HepG2 (cell line): ENCODE results near the gene EIF3A. TPM values are rescaled to one million over a fixed set of nuclear protein-coding genes. Genes with fewer than 3 reads are reported as not detected.

ENCODE experiments used
- CC2D1A ChIP-seq: sonication (generic); formaldehyde crosslinking; IDR thresholded peaks from 2 replicates; pipeline ENCODE4 v1.8.1; 2023; ENCODE audit warnings: mild to moderate bottlenecking, missing genetic modification reagents
- DPF2 ChIP-seq: sonication (generic); formaldehyde crosslinking; IDR thresholded peaks from 2 replicates; pipeline ENCODE4 v1.4.0; 2020; ENCODE audit warnings: mild to moderate bottlenecking, low read depth, missing genetic modification reagents, borderline replicate concordance
- HOMEZ ChIP-seq: IDR thresholded peaks from 2 replicates; pipeline ENCODE4 v1.6.1; 2016; ENCODE audit warnings: low read depth
- NFIB ChIP-seq: sonication (generic); formaldehyde crosslinking; IDR thresholded peaks from 2 replicates; pipeline ENCODE4 v1.9.0; 2021; ENCODE audit warnings: missing genetic modification reagents, mild to moderate bottlenecking, borderline replicate concordance
- RAD51 ChIP-seq: fragments of 450-650 bp; IDR thresholded peaks from 2 replicates; pipeline ENCODE4 v1.6.1; 2016; ENCODE audit warnings: borderline replicate concordance
- REPIN1 ChIP-seq: sonication (generic); formaldehyde crosslinking; IDR thresholded peaks from 2 replicates; pipeline ENCODE4 v1.8.0; 2022; ENCODE audit warnings: missing genetic modification reagents, low read depth, mild to moderate bottlenecking, borderline replicate concordance
- SATB2 ChIP-seq: sonication (generic); formaldehyde crosslinking; IDR thresholded peaks from 2 replicates; pipeline ENCODE4 v1.5.0; 2020; ENCODE audit warnings: missing genetic modification reagents
- U2AF2 ChIP-seq: fragments of 200-400 bp; formaldehyde crosslinking; IDR thresholded peaks from 2 replicates; pipeline ENCODE4 v1.6.1; 2017; ENCODE audit warnings: low read depth, mild to moderate bottlenecking, low read length
- ZFP41 ChIP-seq: sonication (generic); formaldehyde crosslinking; IDR thresholded peaks from 2 replicates; pipeline ENCODE4 v1.4.0; 2020; ENCODE audit warnings: mild to moderate bottlenecking, missing genetic modification reagents, borderline replicate concordance
- ZKSCAN8 ChIP-seq: IDR thresholded peaks from 2 replicates; pipeline ENCODE4 v1.6.1; 2016; ENCODE audit warnings: borderline replicate concordance, missing genetic modification reagents, missing compliant biosample characterization
- ZNF143 ChIP-seq: sonication (generic); formaldehyde crosslinking; IDR thresholded peaks from 2 replicates; pipeline ENCODE4 v1.4.0; 2020; ENCODE audit warnings: missing genetic modification reagents
- ZNF335 ChIP-seq: sonication (generic); formaldehyde crosslinking; IDR thresholded peaks from 2 replicates; pipeline ENCODE4 v1.4.0; 2020; ENCODE audit warnings: missing genetic modification reagents
- ZNF446 ChIP-seq: sonication (generic); formaldehyde crosslinking; IDR thresholded peaks from 2 replicates; pipeline ENCODE4 v1.5.0; 2020; ENCODE audit warnings: mild to moderate bottlenecking, missing genetic modification reagents
- ZNF629 ChIP-seq: sonication (generic); formaldehyde crosslinking; conservative IDR thresholded peaks from 2 replicates; pipeline ENCODE4 v1.5.0; 2020; ENCODE audit warnings: missing genetic modification reagents
- ZNF781 ChIP-seq: sonication (generic); formaldehyde crosslinking; IDR thresholded peaks from 2 replicates; pipeline ENCODE4 v1.5.1; 2020; ENCODE audit warnings: borderline replicate concordance, mild to moderate bottlenecking, missing genetic modification reagents; ENCODE audit errors: not compliant biosample characterization
- ZNF878 ChIP-seq: sonication (generic); formaldehyde crosslinking; IDR thresholded peaks from 2 replicates; pipeline ENCODE4 v1.8.1; 2023; ENCODE audit warnings: mild to moderate bottlenecking, missing genetic modification reagents, moderate library complexity
- polyA plus RNA-seq, 8 experiments: library from polyadenylated mRNA; depleted of rRNA in 3 of 8; stranded (reverse) in 7 of 8; unstranded in 1 of 8; fragments of >200 nt; fragmentation: Illumina TruSeq in 4 of 8; extraction: Trizol in 4 of 8; gene quantifications; 2 replicates each; pipeline versions ENCODE4 v1.2.1 to v1.2.3, GENCODE V29; 2011 to 2016; ENCODE audit warnings: low read depth in 4 of 8, missing spikeins in 1 of 8, mixed read lengths in 1 of 8; ENCODE audit not compliant: insufficient read depth in 1 of 8
- total RNA-seq, 5 experiments: library from RNA; depleted of rRNA; stranded (reverse); fragments of >200 nt; fragmentation: Illumina TruSeq; extraction: Trizol; gene quantifications; 2 replicates each; pipeline ENCODE4 v1.2.3, GENCODE V29; 2016; ENCODE audit warnings: low read depth in 1 of 5
- TF ChIP-seq, protein P1 (sequence below): fragments of 450-650 bp; IDR thresholded peaks from 2 replicates; pipeline ENCODE4 v1.6.1; 2017; ENCODE audit warnings: mild to moderate bottlenecking
- TF ChIP-seq, protein P2 (sequence below): sonication (generic); formaldehyde crosslinking; conservative IDR thresholded peaks from 2 replicates; pipeline ENCODE4 v1.4.0; 2020; ENCODE audit warnings: mild to moderate bottlenecking, missing genetic modification reagents, moderate library complexity
- TF ChIP-seq, protein P3 (sequence below): IDR thresholded peaks from 2 replicates; pipeline ENCODE4 v1.6.1; 2016; ENCODE audit warnings: mild to moderate bottlenecking

The EIF3A gene
- total and polyA plus RNA-seq, 2 of the 13 experiments (the other 11 are each of a cell fraction or from before 2014, with no cell fraction given) = 25.6 to 117 TPM

DNA sequence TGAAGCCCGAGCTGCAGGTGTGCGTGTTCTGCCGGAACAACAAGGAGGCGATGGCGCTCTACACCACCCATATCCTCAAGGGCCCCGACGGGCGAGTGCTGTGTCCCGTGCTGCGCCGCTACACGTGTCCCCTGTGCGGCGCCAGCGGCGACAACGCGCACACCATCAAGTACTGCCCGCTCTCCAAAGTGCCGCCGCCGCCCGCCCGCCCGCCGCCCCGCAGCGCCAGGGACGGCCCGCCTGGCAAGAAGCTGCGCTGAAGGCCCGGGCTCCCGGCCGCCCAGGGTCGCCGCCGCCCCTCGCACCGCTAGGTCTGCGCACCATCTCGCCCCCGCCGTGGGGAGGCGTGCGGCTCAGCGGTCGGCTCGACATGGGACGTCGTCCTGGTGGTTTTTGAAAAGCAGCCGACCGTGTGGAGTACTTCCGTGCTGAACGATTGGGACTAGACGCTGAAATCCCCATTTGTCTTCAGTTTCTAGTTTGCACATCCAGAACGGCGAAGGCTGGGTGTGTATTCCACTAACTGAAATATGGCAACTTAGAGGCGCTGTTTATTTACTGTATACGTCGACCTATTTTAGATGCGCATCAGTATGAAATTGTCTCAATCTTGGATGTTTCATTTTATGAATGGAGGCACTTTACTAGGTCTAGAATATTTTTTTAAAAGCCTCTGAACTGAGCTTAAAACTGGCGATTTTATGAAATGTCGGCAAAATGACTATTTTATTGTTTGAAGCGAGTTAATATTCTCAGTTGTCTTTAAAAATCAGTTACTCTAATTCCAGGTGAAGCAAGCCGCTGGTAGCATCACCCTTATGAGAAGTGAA, 50.0 kb downstream of the EIF3A start (continued):
- TF ChIP-seq, protein P1, sequence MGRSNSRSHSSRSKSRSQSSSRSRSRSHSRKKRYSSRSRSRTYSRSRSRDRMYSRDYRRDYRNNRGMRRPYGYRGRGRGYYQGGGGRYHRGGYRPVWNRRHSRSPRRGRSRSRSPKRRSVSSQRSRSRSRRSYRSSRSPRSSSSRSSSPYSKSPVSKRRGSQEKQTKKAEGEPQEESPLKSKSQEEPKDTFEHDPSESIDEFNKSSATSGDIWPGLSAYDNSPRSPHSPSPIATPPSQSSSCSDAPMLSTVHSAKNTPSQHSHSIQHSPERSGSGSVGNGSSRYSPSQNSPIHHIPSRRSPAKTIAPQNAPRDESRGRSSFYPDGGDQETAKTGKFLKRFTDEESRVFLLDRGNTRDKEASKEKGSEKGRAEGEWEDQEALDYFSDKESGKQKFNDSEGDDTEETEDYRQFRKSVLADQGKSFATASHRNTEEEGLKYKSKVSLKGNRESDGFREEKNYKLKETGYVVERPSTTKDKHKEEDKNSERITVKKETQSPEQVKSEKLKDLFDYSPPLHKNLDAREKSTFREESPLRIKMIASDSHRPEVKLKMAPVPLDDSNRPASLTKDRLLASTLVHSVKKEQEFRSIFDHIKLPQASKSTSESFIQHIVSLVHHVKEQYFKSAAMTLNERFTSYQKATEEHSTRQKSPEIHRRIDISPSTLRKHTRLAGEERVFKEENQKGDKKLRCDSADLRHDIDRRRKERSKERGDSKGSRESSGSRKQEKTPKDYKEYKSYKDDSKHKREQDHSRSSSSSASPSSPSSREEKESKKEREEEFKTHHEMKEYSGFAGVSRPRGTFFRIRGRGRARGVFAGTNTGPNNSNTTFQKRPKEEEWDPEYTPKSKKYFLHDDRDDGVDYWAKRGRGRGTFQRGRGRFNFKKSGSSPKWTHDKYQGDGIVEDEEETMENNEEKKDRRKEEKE = no peak
- TF ChIP-seq CC2D1A (no peak), ZFP41 (CRISPR knock-in tag) (no peak), ZNF335 (CRISPR knock-in tag) (no peak), ZNF629 (CRISPR knock-in tag) (no peak), REPIN1 (no peak), U2AF2 (no peak), RAD51 (no peak), ZNF781 (CRISPR knock-in tag) (no peak), ZNF143 (CRISPR knock-in tag) (no peak), NFIB (no peak), ZNF878 (CRISPR knock-in tag) (no peak), HOMEZ (CRISPR knock-in tag) (no peak), ZKSCAN8 (no peak), DPF2 (CRISPR knock-in tag) (no peak), SATB2 (CRISPR knock-in tag) (no peak), ZNF446 (peak; percentile 85; the same call in 1 of the 2 replicates)
- TF ChIP-seq, protein P2, sequence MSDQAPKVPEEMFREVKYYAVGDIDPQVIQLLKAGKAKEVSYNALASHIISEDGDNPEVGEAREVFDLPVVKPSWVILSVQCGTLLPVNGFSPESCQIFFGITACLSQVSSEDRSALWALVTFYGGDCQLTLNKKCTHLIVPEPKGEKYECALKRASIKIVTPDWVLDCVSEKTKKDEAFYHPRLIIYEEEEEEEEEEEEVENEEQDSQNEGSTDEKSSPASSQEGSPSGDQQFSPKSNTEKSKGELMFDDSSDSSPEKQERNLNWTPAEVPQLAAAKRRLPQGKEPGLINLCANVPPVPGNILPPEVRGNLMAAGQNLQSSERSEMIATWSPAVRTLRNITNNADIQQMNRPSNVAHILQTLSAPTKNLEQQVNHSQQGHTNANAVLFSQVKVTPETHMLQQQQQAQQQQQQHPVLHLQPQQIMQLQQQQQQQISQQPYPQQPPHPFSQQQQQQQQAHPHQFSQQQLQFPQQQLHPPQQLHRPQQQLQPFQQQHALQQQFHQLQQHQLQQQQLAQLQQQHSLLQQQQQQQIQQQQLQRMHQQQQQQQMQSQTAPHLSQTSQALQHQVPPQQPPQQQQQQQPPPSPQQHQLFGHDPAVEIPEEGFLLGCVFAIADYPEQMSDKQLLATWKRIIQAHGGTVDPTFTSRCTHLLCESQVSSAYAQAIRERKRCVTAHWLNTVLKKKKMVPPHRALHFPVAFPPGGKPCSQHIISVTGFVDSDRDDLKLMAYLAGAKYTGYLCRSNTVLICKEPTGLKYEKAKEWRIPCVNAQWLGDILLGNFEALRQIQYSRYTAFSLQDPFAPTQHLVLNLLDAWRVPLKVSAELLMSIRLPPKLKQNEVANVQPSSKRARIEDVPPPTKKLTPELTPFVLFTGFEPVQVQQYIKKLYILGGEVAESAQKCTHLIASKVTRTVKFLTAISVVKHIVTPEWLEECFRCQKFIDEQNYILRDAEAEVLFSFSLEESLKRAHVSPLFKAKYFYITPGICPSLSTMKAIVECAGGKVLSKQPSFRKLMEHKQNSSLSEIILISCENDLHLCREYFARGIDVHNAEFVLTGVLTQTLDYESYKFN (CRISPR knock-in tag) = no peak
- TF ChIP-seq, protein P3, sequence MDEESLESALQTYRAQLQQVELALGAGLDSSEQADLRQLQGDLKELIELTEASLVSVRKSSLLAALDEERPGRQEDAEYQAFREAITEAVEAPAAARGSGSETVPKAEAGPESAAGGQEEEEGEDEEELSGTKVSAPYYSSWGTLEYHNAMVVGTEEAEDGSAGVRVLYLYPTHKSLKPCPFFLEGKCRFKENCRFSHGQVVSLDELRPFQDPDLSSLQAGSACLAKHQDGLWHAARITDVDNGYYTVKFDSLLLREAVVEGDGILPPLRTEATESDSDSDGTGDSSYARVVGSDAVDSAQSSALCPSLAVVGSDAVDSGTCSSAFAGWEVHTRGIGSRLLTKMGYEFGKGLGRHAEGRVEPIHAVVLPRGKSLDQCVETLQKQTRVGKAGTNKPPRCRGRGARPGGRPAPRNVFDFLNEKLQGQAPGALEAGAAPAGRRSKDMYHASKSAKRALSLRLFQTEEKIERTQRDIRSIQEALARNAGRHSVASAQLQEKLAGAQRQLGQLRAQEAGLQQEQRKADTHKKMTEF = no peak; the same call in 1 of the 2 replicates
